Stimulated activated CD4-positive, alpha-beta T cell treated with anti-CD3 and anti-CD28 coated beads, Interleukin-12 subunit alpha, Interleukin-12 subunit beta, amount 100 ng/mL, for 4 hours (primary cell): ENCODE measurements around the gene ATG4B.
A peak's percentile ranks its signal among the peaks of the same experiment; 100 is the strongest.
"Not testable (repeated sequence)": the region's sequence is repeated elsewhere in the genome, so short reads cannot be mapped to it uniquely, and the experiment has no call there.

ENCODE experiments used
- DNase-seq: peaks from one replicate; pipeline ENCODE4 v3.0.0-alpha.2; 2020

Gene ATG4B

DNA sequence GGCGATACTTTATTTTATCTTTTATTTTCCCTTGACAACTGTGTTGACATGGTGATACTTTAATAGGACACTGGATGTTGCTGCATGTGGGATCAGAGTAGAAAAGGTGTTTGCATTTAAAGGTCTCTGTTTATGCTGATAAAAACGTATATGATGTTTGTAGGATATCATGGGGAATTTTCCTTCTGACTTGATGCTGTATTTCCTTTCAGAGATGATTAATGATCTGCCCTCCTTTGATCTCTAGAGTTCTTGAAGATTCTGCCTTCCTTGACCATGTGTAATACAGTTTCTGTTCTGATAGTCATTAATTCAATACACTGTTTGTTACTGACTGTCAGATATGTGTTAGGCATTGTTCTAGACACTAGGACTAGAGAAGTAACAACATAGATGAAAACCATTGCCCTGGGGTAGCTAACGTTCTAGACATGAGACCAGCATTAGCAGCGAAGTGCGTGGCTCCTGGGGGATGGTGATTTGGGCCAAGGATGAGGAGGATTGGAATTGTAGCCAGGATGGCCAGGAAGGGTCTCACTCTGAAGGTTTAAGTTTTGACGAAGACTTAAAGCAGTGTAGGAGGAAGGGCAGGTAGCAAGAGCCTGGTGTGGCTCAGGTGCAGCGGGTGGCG, 2.8 kb downstream of the ATG4B start:
- no peak for DNase-seq

DNA sequence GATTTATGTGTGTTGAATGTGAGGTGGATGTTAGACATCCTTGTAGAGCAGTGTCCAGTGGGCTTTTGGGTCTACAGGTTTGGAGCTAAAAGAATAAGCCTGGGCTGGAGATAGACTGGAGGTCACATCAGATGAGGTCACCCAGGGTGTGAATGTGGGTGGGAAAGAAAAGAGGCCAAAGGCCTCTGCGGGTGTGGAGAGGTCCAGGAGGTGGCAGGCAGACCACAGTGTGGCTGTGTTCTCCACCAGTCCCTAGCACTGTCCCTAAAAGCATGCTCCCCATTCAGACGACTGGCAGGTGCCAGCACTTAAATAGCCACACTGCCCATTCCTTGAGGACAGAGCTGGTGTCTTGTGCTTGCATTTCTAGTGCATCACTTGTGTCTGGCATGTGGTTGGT, 4.1 kb downstream of the ATG4B start:
- no peak for DNase-seq

GRCh38 chr2:241645056-241645914, 7.8 kb downstream of the ATG4B start:
- DNase-seq, result no peak

DNA sequence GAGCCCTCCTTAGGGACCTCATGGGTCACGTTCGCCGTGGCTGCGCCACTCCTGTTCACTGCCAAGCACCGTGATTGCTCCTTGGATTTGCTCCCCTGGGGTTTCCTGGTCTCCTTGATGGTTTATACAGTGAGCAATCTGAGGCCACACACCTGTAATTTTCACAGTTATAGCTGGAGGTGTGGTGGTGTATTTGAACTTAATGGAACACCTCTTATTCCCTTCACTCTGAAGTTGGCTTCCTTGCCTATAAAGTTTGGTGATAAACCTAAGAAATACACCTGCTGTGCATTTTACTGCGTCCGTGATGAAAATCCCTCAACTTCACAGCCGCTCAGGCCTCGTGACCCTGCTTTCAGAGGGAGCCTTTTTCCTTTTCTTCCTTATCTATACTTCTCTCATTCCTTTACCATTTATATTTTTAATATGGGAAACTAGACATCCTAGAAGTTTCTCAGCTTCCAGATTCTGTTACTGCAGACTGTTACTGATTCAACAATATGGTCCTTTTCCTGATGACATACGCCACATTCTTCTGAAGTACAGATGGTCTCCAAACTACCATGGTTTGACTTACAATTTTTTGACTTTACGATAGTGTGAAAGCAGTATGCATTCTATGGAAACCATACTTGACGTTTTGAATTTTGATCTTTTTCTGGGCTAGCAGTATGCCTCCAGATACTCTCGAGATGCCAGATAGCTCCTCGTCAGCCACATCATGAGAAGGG, 8.6 kb downstream of the ATG4B start:
- no peak for DNase-seq

DNA sequence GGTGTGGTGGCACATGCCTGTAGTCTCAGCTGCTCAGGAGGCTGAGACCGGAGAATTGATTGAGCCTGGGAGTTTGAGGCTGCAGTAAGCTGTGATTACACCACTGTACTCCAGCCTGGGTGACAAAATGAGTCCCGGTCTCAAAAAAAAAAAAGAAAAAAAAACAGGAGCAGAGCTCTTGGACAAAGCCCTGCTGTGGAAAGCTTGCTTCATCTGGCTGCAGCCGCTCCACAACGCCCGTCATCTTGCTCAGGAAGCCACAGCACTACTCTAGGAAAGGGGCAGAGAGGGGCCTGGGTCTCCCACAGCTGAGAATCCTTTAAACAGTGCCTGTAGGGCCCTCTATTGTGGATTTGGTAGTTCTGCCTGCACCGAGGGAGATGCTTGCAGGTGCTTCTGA, 11.0 kb downstream of the ATG4B start:
- DNase-seq, result no peak

- no peak for DNase-seq
Measured at GRCh38 chr2:241649404-241649803, 11.9 kb downstream of the ATG4B start.

DNA sequence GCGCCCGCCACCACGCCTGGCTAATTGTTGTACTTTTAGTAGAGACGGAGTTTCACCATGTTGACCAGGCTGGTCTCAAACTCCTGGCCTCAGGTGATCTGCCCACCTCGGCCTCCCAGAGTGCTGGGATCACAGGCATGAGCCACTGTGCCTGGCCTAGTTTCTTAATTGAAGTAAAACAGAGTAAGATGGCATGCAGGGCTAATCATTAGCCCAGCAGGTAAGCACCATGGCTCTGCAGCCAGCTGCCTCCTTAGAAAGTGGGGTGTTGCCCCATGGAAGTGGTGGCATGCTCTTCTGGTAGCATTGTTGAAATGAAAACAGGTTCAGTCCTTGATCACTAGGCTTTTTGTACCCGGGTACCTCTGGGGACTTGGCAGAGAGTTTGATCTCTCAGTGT, 12.4 kb downstream of the ATG4B start:
- no peak for DNase-seq

- DNase-seq, result no peak
Measured at GRCh38 chr2:241652142-241652541, 14.6 kb downstream of the ATG4B start.

- no peak for DNase-seq
Measured at GRCh38 chr2:241652722-241653121, 15.2 kb downstream of the ATG4B start.

GRCh38 chr2:241653210-241653750, 15.8 kb downstream of the ATG4B start:
- DNase-seq, result no peak

GRCh38 chr2:241654551-241654950, 17.1 kb downstream of the ATG4B start:
- no peak for DNase-seq

DNA sequence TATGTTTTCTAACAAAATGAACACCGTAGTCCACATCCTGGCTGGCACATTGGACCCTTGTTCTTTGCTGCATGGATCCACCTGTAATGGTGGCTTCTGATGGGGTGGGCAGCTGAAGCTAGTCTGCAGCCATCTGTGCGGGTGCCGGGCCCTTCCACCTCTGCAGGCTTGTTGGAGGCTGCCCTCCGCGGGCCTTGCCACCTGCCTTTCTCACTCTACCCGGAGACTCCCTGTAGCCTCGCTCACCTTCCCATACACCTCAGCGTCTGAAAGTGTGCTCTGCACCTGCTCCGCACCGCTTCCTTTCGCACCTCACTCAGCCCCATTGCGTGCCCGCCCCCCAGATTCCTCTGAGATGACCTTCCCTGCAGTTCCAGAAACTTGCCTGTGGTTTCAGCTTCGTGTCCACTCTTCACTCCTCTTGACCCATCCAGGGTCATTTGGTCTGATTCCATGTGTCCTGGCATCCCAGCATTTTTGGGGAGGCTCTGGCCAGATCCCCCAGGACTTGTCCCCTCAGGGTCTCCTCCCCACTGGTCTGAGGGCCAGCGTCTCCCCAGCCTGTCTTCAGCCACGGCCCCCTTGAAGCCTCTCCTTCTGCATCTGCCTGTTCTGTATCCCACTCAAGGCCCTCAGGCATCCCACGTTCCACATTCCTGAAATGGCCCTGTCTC, 18.2 kb downstream of the ATG4B start:
- DNase-seq, result no peak

- DNase-seq, result no peak
Measured at GRCh38 chr2:241656190-241656741, 18.8 kb downstream of the ATG4B start.

GRCh38 chr2:241657786-241658254, 20.3 kb downstream of the ATG4B start:
- DNase-seq, result no peak

DNA sequence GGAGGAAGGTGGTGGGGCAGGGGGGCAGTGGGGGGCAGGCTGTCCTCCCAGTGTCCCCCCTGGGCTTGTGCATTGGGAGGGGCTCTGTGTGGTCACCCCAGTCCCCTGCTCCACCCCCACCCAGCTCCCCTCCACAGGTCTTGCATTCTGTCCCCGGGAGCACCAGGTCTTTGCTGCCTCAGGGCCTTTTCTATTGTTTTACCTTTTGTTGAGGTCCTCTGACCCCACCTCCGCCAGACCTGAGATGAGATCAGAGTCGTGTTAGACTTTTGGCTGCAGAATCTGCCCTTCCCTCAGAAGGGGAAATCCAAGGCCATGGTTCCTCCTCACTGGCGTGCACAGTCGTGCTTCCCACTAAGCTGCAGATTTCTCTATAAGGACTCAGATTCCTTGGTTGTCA, 20.8 kb downstream of the ATG4B start:
- no peak for DNase-seq

DNA sequence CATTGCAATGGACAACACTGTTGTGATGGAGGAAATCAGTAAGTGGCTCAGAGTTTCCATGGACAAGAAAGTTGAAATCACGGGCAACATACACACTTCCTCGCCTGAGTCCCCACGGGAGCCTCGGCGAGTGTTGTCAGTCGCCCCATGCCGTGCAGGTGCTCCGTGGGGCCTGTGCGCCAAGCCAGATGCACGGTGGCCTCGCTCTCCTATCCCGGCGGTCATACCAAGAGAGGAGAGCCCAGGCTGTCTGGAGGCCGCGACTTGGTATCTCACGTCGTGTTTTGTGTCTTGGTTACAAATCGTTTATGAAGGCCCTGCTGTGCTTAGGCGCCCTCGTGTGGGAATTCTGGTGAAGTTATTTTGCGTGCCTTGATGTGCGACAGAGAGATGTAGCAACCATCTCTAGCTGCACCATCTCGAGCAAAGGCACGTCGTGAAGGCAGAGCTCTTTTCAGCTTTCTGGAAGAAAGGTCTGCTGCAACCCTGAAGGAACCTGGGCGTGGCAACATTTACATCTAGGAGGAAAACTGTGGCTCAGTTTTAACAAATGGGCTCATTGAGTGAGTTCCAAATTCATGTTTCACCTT, 21.8 kb downstream of the ATG4B start:
- DNase-seq, result peak; percentile 21

DNA sequence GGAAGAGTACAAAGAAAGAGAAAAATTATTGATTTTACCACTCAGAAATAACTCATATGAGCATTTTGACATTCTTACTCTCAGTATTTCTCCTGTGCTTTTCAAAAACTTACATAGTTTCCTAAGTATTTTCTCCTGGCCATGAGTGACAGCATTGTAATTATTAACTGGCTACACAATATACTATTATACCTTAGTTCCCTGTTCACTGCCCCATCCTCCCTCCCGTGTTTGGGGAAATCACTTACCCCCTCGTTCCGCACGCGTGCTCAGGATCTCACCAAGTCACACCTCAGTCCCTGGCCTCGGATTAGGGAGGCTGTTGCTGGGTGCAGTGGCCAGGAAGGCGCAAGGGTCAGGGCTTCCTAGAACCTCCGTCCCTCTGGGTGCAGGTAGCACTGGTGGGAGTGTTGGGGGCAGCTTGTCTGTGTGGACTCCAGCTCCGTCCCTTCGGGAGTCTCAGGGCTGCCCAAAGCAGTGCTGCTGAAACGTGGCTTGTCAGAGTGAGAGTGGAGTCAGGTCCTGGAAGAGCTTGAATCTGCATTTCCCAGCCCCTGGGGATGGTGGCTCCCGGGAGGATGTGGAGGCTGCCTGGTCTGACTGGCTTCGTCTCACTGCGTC, 23.2 kb downstream of the ATG4B start:
- no peak for DNase-seq

- not testable (repeated sequence) for DNase-seq
Measured at GRCh38 chr2:241662731-241663130, 25.2 kb downstream of the ATG4B start.

- DNase-seq, result no peak
Measured at GRCh38 chr2:241665731-241666440, 28.4 kb downstream of the ATG4B start.

DNA sequence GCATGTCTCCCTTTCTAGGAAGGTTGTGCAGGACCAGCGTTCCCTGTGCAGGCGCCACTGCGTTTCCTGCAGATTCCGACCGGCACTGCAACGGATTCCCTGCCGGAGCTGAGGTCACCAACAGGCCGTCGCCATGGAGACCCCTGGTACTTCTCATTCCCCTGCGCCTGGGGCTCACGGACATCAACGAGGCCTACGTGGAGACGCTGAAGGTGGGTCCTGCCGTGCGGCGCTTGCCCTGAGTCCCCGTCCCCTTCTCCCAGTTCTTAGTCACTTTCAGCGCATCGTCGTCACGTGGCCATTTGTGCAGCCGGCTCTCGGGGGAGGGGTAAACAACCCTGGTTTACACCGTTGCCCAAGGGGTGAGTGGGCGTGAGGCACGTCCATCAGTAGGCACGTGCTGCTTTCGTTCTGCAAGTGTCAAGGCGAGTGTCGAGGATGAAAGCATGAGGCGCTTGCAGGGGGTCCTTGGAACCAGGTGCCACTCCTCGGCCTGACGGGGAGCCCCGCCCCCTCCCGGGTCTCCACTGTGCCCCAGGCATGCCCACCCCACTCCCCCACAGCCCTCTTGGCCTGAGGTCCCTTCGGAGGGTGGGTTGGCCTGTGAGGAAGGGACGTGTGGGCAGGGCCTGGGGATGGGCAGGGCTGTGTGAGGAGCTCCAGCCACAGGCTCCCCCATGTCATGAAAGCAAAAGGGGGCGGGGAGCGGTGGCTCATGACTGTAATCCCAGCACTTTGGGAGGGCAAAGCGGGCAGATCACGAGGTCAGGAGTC, 29.3 kb downstream of the ATG4B start:
- no peak for DNase-seq
